Measurements from ENCODE around the gene MUC7. TPM values are rescaled to one million over a fixed set of nuclear protein-coding genes. Genes with fewer than 3 reads are reported as not detected.

MUC7 gene
- total and polyA plus RNA-seq, 2 experiments from 2014 or later = not detected

DNA sequence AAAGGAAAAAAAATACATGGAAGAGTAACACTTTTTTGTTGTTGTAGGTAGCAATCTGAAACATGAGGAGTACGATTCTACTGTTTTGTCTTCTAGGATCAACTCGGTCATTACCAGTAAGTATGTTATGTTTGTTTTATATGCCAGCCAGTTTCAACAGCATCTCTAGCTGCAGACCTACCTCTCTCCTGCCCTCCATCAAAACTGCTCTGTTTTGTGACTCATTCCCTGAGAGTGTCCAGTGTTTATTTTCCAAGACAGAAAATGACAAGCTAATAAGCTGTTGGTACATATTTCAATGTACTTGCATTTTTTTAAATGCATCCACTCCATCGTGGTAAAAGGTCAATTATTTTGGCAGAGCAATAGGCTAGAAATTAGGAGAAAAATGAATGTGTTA is 46.7 kb downstream of the MUC7 start:
- no peaks in the 10 kb centered on the region for H3K9me3 ChIP-seq (ENCODE audit: low read depth)
- no peaks in the 10 kb centered on the region for H3K9me2 ChIP-seq (replicated peaks; ENCODE audit: insufficient read depth)
- H3K27ac ChIP-seq = no peak overlapping the region
- no peak overlapping the region for H3K4me2 ChIP-seq
- 62% methylated on average over 3 of the region's 3 CpGs for WGBS (ENCODE audit: low lambda C conversion rate, missing lambda C conversion rate)
- H3K4me3 ChIP-seq = no peak overlapping the region
- no peak for TF ChIP-seq EZH2phosphoT487 (IDR thresholded peaks at IDR 0.05; ENCODE audit: low read depth, severe bottlenecking, unreplicated experiment)
- no peak for TF ChIP-seq EZH2 (IDR thresholded peaks at IDR 0.05; ENCODE audit: borderline replicate concordance)
- no peak for TF ChIP-seq CTCF (IDR thresholded peaks at IDR 0.05; ENCODE audit: poor library complexity)
- H2AFZ ChIP-seq = no peak overlapping the region
- DNase-seq (ENCODE audit: low spot score) = no peak
- H3K79me2 ChIP-seq = no peaks in the 10 kb centered on the region
- no peaks in the 10 kb centered on the region for H3K27me3 ChIP-seq
- H3K4me1 ChIP-seq (ENCODE audit: insufficient read depth) = no peaks in the 10 kb centered on the region
- H4K20me1 ChIP-seq (ENCODE audit: insufficient read depth, poor library complexity, severe bottlenecking) = no peaks in the 10 kb centered on the region
- no peaks in the 10 kb centered on the region for H3K36me3 ChIP-seq (replicated peaks; ENCODE audit: insufficient read depth, low read depth)

DNA sequence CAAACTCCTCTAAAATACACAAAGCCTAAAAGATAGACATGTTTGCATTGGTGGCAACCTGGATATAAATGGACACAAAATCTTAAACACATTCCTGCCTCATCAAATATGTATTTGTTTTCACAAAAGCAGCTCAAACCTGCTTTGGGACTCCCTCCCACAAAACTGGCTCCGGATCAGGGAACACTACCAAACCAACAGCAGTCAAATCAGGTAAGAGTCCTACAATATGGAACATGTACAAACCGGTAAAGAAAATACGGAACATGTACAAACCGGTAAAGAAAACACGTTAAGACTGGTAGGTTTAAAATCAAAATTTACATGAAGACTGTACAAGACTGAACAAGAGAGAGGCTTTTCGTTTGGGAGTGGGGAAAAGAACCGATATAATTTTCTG is 50.6 kb downstream of the MUC7 start:
- Histone ChIP-seq H3K27ac (no peak overlapping the region), H3K36me3 (replicated peaks; ENCODE audit: insufficient read depth, low read depth) (no peaks in the 10 kb centered on the region), H3K4me2 (no peak overlapping the region)

GRCh38 chr4:70530997-70531396 is 59.0 kb downstream of the MUC7 start:
- WGBS (ENCODE audit: low lambda C conversion rate, missing lambda C conversion rate) = 65% methylated on average over 5 of the region's 5 CpGs
- no peaks in the 10 kb centered on the region for H3K9me2 ChIP-seq (replicated peaks; ENCODE audit: insufficient read depth)
- no peak overlapping the region for H2AFZ ChIP-seq
- H3K4me1 ChIP-seq (ENCODE audit: insufficient read depth) = no peaks in the 10 kb centered on the region
- no peak for DNase-seq (ENCODE audit: low spot score)
- no peaks in the 10 kb centered on the region for H3K79me2 ChIP-seq
- H3K27ac ChIP-seq = no peak overlapping the region
- no peaks in the 10 kb centered on the region for H3K9me3 ChIP-seq (ENCODE audit: low read depth)
- H3K36me3 ChIP-seq (replicated peaks; ENCODE audit: insufficient read depth, low read depth) = no peaks in the 10 kb centered on the region
- H3K4me3 ChIP-seq = no peak overlapping the region
- TF ChIP-seq EZH2phosphoT487 (IDR thresholded peaks at IDR 0.05; ENCODE audit: low read depth, severe bottlenecking, unreplicated experiment) = no peak
- TF ChIP-seq EZH2 (IDR thresholded peaks at IDR 0.05; ENCODE audit: borderline replicate concordance) = no peak
- no peak for TF ChIP-seq CTCF (IDR thresholded peaks at IDR 0.05; ENCODE audit: poor library complexity)
- H4K20me1 ChIP-seq (ENCODE audit: insufficient read depth, poor library complexity, severe bottlenecking) = no peaks in the 10 kb centered on the region
- H3K4me2 ChIP-seq = no peak overlapping the region
- H3K27me3 ChIP-seq = no peaks in the 10 kb centered on the region

More for the DNA sequence above, 50.6 kb downstream of the MUC7 start:
- Histone ChIP-seq H3K4me1 (ENCODE audit: insufficient read depth) (no peaks in the 10 kb centered on the region), H3K9me2 (replicated peaks; ENCODE audit: insufficient read depth) (no peaks in the 10 kb centered on the region), H3K27me3 (no peaks in the 10 kb centered on the region), H3K4me3 (no peak overlapping the region), H3K79me2 (no peaks in the 10 kb centered on the region), H4K20me1 (ENCODE audit: insufficient read depth, poor library complexity, severe bottlenecking) (no peaks in the 10 kb centered on the region), H3K9me3 (ENCODE audit: low read depth) (no peaks in the 10 kb centered on the region), H2AFZ (no peak overlapping the region)
- DNase-seq (ENCODE audit: low spot score) = no peak
- no peak for TF ChIP-seq CTCF (IDR thresholded peaks at IDR 0.05; ENCODE audit: poor library complexity)
- no peak for TF ChIP-seq EZH2 (IDR thresholded peaks at IDR 0.05; ENCODE audit: borderline replicate concordance)
- TF ChIP-seq EZH2phosphoT487 (IDR thresholded peaks at IDR 0.05; ENCODE audit: low read depth, severe bottlenecking, unreplicated experiment) = no peak
- WGBS (ENCODE audit: low lambda C conversion rate, missing lambda C conversion rate) = 86% methylated on average over 7 of the region's 7 CpGs

DNA sequence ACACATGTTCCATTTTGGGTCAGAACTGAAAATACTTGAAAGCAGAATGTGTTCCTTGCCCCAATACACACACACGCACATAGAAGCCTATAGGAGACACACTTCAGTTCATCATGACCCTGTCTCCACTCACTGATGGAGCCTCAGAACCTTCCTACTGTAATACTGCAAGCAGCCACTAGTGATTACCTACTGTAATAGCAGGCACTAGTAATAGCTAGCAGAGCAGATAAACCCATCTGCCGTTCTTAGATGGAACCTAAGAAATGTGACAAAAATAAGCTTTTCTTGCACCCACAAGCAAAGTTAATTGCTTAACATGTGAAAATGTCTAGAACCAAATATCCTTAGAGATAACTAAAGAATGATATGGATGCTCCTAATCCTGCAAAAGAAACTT is 60.0 kb downstream of the MUC7 start:
- no peaks in the 10 kb centered on the region for H3K9me2 ChIP-seq (replicated peaks; ENCODE audit: insufficient read depth)
- H3K27me3 ChIP-seq = no peaks in the 10 kb centered on the region
- no peak overlapping the region for H2AFZ ChIP-seq
- no peak overlapping the region for H3K4me3 ChIP-seq
- TF ChIP-seq EZH2phosphoT487 (IDR thresholded peaks at IDR 0.05; ENCODE audit: low read depth, severe bottlenecking, unreplicated experiment) = no peak
- no peak for TF ChIP-seq EZH2 (IDR thresholded peaks at IDR 0.05; ENCODE audit: borderline replicate concordance)
- TF ChIP-seq CTCF (IDR thresholded peaks at IDR 0.05; ENCODE audit: poor library complexity) = no peak
- no peak overlapping the region for H3K4me2 ChIP-seq
- H4K20me1 ChIP-seq (ENCODE audit: insufficient read depth, poor library complexity, severe bottlenecking) = no peaks in the 10 kb centered on the region
- H3K27ac ChIP-seq = no peak overlapping the region
- WGBS (ENCODE audit: low lambda C conversion rate, missing lambda C conversion rate) = 48% methylated on average over 2 of the region's 2 CpGs
- DNase-seq (ENCODE audit: low spot score) = no peak
- no peaks in the 10 kb centered on the region for H3K36me3 ChIP-seq (replicated peaks; ENCODE audit: insufficient read depth, low read depth)
- no peaks in the 10 kb centered on the region for H3K79me2 ChIP-seq
- no peaks in the 10 kb centered on the region for H3K4me1 ChIP-seq (ENCODE audit: insufficient read depth)
- no peaks in the 10 kb centered on the region for H3K9me3 ChIP-seq (ENCODE audit: low read depth)
